Vagina (tissue), 2 donors: ENCODE data around the gene FSTL1.

Experiments used
- POLR2A ChIP-seq, 2 donors: fragments of 450-650 bp; IDR thresholded peaks; one replicate each; pipeline ENCODE4 v1.6.1; 2017; ENCODE audit warnings: antibody characterized with exemption in 2 of 2, mild to moderate bottlenecking in 2 of 2, moderate library complexity in 2 of 2
- POLR2AphosphoS5 ChIP-seq, 2 donors: sonication (generic); formaldehyde crosslinking; IDR thresholded peaks; one replicate each; pipeline ENCODE4 v1.9.0; 2017; ENCODE audit warnings: antibody characterized with exemption in 2 of 2, mild to moderate bottlenecking in 2 of 2, low read depth in 1 of 2; ENCODE audit not compliant: insufficient read depth in 1 of 2
- TF ChIP-seq, protein P1 (sequence below), 3 experiments: fragments of 450-650 bp in 2 of 3; fragments of 200-600 bp in 1 of 3; sonication (generic) in 1 of 3; IDR thresholded peaks; one replicate each; pipeline ENCODE4 v1.5.1; 2017 to 2019; ENCODE audit warnings: antibody characterized with exemption in 3 of 3, mild to moderate bottlenecking in 2 of 3, moderate library complexity in 2 of 3

DNA sequence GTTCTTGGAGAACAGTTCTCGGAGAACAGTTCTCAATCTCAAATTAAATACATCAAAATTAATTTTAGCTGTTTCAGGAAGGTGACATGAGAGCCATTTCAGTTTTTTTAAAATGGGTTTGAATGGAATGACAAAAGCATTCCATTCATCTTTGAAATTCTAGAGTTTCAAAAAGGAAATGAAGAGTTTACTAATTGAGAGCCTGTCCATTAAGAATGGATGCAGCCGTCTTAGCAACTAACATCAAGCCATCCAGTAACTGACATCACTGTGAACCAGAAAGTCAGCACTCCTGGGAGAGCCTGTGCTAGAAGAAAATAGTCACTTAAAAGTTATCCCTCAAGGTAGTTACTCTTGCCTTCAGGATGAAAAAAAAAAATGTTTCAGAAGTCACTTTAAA, 47.0 kb upstream of the FSTL1 start:
- TF ChIP-seq, protein P1, sequence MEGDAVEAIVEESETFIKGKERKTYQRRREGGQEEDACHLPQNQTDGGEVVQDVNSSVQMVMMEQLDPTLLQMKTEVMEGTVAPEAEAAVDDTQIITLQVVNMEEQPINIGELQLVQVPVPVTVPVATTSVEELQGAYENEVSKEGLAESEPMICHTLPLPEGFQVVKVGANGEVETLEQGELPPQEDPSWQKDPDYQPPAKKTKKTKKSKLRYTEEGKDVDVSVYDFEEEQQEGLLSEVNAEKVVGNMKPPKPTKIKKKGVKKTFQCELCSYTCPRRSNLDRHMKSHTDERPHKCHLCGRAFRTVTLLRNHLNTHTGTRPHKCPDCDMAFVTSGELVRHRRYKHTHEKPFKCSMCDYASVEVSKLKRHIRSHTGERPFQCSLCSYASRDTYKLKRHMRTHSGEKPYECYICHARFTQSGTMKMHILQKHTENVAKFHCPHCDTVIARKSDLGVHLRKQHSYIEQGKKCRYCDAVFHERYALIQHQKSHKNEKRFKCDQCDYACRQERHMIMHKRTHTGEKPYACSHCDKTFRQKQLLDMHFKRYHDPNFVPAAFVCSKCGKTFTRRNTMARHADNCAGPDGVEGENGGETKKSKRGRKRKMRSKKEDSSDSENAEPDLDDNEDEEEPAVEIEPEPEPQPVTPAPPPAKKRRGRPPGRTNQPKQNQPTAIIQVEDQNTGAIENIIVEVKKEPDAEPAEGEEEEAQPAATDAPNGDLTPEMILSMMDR (IDR thresholded peaks at IDR 0.05) = no peak
- no peak for TF ChIP-seq POLR2A (IDR thresholded peaks at IDR 0.05)
- TF ChIP-seq POLR2AphosphoS5 (IDR thresholded peaks at IDR 0.05; ENCODE audit: insufficient read depth in 1 of 2, low read depth in 1 of 2) = no peak
